Neural crest cell (in vitro differentiated cells): ENCODE results near the gene HDAC4. TPM values are rescaled to one million over a fixed set of nuclear protein-coding genes. Genes with fewer than 3 reads are reported as not detected.
A peak's percentile ranks its signal among the peaks of the same experiment; 100 is the strongest.

Source experiments
- DNase-seq: peaks from one replicate; pipeline ENCODE4 v3.0.0; 2021; ENCODE audit warnings: low read depth, mixed read lengths, low spot score
- H3K27ac Mint-ChIP-seq: one replicate; pipeline ENCODE4 v1.8.0; 2021; ENCODE audit warnings: mild to moderate bottlenecking, mixed read lengths; ENCODE audit not compliant: unreplicated experiment
- H3K27me3 Mint-ChIP-seq: 2 replicates; pipeline ENCODE4 v1.8.0; 2021; ENCODE audit warnings: low read depth, mild to moderate bottlenecking, mixed read lengths
- H3K36me3 Mint-ChIP-seq: 2 replicates; pipeline ENCODE4 v1.8.0; 2021; ENCODE audit warnings: low read depth, mild to moderate bottlenecking, mixed read lengths
- H3K4me1 Mint-ChIP-seq: 2 replicates; pipeline ENCODE4 v1.8.0; 2021; ENCODE audit warnings: mixed read lengths
- H3K4me3 Mint-ChIP-seq: one replicate; pipeline ENCODE4 v1.8.0; 2021; ENCODE audit warnings: mild to moderate bottlenecking, mixed read lengths
- H3K9me3 Mint-ChIP-seq: 2 replicates; pipeline ENCODE4 v1.8.0; 2021; ENCODE audit warnings: mixed read lengths
- total RNA-seq: library from RNA; stranded (reverse); gene quantifications from 2 replicates; pipeline ENCODE4 v1.2.1, GENCODE V29; 2021
- TF ChIP-seq, protein P1 (sequence below): fragments of 200-600 bp; sonication (generic); conservative IDR thresholded peaks from 2 replicates; pipeline ENCODE4 v1.5.0; 2021; ENCODE audit warnings: antibody characterized with exemption, mild to moderate bottlenecking

The HDAC4 gene
- total RNA-seq, 1 donor from 2014 or later, result 52.1 TPM

DNA sequence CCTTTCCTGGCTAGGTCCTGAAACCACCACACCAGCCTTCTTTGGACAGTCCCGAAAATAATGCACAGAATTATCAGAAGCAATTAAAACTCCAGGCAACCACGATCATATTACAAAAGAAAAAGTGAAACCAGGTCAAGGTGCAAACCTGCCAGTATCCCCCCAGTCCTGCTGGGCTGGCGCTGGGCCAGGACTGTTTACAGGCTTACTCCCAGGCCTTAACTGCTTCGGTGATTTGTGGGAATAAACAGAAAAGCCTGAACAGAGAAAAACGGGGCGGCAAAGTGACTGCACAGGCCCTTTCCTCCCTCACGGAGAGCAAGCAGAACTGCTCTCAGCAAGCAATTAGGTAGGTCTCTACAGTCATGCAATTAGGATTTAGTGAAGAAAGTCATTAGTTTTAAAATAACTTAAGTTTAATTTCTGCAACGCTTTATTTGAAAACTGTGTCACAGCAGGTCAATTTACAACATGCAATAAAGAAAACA is 1.3 kb downstream of the HDAC4 start:
- TF ChIP-seq, protein P1, sequence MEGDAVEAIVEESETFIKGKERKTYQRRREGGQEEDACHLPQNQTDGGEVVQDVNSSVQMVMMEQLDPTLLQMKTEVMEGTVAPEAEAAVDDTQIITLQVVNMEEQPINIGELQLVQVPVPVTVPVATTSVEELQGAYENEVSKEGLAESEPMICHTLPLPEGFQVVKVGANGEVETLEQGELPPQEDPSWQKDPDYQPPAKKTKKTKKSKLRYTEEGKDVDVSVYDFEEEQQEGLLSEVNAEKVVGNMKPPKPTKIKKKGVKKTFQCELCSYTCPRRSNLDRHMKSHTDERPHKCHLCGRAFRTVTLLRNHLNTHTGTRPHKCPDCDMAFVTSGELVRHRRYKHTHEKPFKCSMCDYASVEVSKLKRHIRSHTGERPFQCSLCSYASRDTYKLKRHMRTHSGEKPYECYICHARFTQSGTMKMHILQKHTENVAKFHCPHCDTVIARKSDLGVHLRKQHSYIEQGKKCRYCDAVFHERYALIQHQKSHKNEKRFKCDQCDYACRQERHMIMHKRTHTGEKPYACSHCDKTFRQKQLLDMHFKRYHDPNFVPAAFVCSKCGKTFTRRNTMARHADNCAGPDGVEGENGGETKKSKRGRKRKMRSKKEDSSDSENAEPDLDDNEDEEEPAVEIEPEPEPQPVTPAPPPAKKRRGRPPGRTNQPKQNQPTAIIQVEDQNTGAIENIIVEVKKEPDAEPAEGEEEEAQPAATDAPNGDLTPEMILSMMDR, result no peak
- H3K9me3 Mint-ChIP-seq, result peaks cover 5% of the 10 kb centered on the region
- peaks cover 63% of the 10 kb centered on the region for H3K4me1 Mint-ChIP-seq
- peak overlapping the region; percentile 8 for H3K27ac Mint-ChIP-seq
- H3K27me3 Mint-ChIP-seq, result peaks cover 3% of the 10 kb centered on the region
- H3K36me3 Mint-ChIP-seq, result no peaks in the 10 kb centered on the region
- DNase-seq, result no peak
- peak overlapping the region; percentile 96 for H3K4me3 Mint-ChIP-seq

DNA sequence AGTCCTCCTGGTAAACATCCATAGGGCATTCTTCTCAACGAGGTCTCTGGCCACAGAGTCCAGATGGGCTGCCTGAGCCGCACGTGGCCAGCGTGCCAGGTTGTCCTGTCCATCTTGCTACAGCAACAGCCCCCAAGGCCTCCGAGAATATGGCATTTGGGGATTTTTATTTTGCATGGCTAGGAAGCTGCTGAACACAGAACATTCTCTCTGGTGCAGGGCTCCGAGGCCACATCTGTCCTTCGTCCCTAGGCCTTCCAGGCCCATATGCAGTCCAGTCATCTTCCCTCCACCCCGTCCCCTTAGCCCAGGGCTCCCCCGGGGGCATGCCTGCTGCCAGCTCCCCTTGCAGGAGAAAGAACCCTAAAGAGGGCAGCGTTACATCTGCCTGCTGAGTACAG is 2.3 kb downstream of the HDAC4 start:
- no peaks in the 10 kb centered on the region for H3K27me3 Mint-ChIP-seq

DNA sequence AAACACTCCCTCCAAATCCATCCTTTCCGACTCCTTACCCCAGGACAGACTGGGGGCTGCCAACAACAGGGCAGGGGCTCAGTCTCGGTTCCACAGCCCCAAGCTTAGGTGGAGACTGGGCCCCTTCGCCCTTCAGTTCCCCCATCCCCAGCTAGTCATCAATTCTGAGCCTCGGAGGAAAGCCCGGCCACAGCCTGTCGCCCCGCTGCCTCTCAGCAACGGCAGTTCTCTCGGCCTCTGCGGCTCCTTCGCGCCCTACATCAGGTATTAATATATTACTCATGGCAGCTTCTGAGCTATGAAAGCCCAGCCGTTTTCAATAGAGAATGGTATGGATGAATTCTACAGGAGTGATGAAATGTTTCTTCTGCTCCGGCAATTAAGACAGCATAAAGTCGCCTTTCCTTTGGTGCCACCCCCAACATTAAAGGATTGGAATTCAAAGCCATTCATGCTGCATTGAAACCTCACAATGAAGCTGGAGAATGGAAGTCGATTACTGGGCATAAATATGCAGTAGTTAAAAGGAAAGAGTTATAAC is 2.8 kb downstream of the HDAC4 start:
- peaks cover 72% of the 10 kb centered on the region for H3K4me1 Mint-ChIP-seq
- DNase-seq, result no peak
- H3K9me3 Mint-ChIP-seq, result no peaks in the 10 kb centered on the region
- no peaks in the 10 kb centered on the region for H3K27me3 Mint-ChIP-seq
- no peak overlapping the region for H3K27ac Mint-ChIP-seq
- H3K4me3 Mint-ChIP-seq, result peak overlapping the region; percentile 96
- TF ChIP-seq, protein P1, result no peak
- H3K36me3 Mint-ChIP-seq, result no peaks in the 10 kb centered on the region

More for the DNA sequence above, 2.3 kb downstream of the HDAC4 start:
- Mint-ChIP-seq H3K4me1 (peaks cover 67% of the 10 kb centered on the region), H3K36me3 (no peaks in the 10 kb centered on the region), H3K4me3 (peak overlapping the region; percentile 96), H3K9me3 (no peaks in the 10 kb centered on the region), H3K27ac (no peak overlapping the region)
- TF ChIP-seq, protein P1, result no peak
- DNase-seq, result no peak

DNA sequence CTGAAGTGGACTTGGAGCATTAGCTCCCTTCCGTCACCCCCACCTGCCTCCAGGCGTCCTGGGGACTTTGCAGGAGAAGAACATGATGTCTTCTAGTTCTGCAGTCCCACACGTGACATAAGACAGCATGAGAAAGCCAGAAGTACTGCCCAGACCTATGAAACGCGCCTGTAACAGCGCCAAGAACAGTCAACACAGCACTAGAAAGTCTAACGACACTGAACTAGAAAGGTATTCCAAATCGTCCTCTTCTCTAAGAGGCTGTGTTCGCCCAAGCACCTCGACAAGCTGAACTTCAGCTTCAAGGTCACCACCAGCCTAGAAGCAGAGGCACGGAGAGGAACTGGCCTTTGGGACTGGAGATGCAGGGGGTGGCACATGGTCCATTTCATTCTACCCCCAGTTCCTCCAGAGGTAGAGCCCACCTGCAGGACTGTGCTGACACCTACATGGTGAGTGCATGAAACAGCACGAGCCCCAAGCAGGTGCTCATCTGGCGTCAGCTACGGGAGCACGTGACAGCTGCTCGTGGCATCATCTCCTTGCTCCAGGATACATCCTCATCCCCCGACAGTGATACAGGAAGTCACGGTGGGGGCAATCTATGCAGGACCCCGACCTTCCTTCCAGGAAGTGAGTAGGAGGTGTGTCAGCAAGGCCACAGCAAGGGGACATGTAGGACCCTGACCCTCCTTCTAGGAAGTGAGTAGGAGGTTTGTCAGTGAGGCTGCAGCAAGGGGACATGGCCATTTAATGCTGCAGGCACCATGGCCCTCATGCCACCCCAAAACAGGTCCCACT is 3.7 kb downstream of the HDAC4 start:
- Mint-ChIP-seq H3K4me1 (peaks cover 64% of the 10 kb centered on the region), H3K27ac (peak overlapping the region; percentile 19)
- no peak for DNase-seq

DNA sequence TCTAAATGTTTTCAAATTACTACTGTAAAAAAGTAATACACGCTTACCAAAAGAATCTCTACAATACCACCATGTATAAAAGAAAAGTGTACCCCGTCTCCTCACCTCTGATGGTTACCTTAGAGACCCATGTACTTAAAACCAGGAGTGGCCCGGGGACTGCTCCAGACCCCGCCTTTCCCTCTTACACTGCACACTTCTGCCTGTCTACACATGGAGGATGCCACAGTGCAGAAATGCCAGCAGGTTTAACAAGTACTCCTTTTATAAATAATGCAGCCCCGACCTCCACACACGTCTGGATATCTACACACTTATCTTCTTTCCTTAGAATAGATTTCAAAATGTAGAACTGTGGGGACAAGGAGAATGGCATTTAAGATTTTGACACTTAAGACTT is 5.3 kb downstream of the HDAC4 start:
- Mint-ChIP-seq H3K9me3 (no peaks in the 10 kb centered on the region), H3K4me3 (peak overlapping the region; percentile 11), H3K27ac (no peak overlapping the region), H3K36me3 (no peaks in the 10 kb centered on the region), H3K4me1 (peaks cover 66% of the 10 kb centered on the region), H3K27me3 (no peaks in the 10 kb centered on the region)
- no peak for DNase-seq
- TF ChIP-seq, protein P1, result no peak

More for the DNA sequence above, 3.7 kb downstream of the HDAC4 start:
- Mint-ChIP-seq H3K27me3 (no peaks in the 10 kb centered on the region), H3K4me3 (peak overlapping the region; percentile 96), H3K36me3 (no peaks in the 10 kb centered on the region), H3K9me3 (no peaks in the 10 kb centered on the region)
- TF ChIP-seq, protein P1, result no peak
